Heart left ventricle (tissue), 13 donors: ENCODE measurements around the gene AEBP1.

Experiments used
- POLR2A ChIP-seq, 2 donors: fragments of 450-650 bp; IDR thresholded peaks; one replicate each; pipeline ENCODE4 v1.6.1; 2017; ENCODE audit warnings: antibody characterized with exemption in 2 of 2, mild to moderate bottlenecking in 2 of 2, moderate library complexity in 2 of 2
- TF ChIP-seq, protein P1 (sequence below), 12 donors: fragments of 200-600 bp; sonication (generic) in 4 of 12; IDR thresholded peaks; one replicate each; pipeline versions ENCODE4 v1.5.0 to v1.8.0; 2018 to 2022; ENCODE audit warnings: antibody characterized with exemption in 12 of 12, mild to moderate bottlenecking in 5 of 12
- donor health status: ischemic (EF 13 %, LVEDD 7.1; RV severe dilation, severe dysfunction).
- donor health status: DM: no; HTN: yes; CAD: no.
- donor health status: DM: no; HTN: no; CAD: no.
- donor health status: ischemic (EF 25% LVEDD 6.9; RV normal size, moderate dysfunction).
- donor health status: ischemic (EF 25% LVEDD 5.7; RV mildly dilated, moderate dysfunction).
- donor health status: ischemic (EF 35%, LVEDD 5.7; RV mildly dilated, moderate dysfunction).
- donor health status: nonischemic (EF 11% LVEDD 7.7; RV severe dilation, severe dysfunction).
- donor health status: DM: yes; HTN: yes; CAD: no.
- donor health status: PGD.
- donor health status: ischemic (EF 29% LVEDD 5.4; RV normal size, mild dysfunction).
- donor health status: nonischemic (EF 23%, LVEDD 6.1; RV moderate dilation, normal function).

DNA sequence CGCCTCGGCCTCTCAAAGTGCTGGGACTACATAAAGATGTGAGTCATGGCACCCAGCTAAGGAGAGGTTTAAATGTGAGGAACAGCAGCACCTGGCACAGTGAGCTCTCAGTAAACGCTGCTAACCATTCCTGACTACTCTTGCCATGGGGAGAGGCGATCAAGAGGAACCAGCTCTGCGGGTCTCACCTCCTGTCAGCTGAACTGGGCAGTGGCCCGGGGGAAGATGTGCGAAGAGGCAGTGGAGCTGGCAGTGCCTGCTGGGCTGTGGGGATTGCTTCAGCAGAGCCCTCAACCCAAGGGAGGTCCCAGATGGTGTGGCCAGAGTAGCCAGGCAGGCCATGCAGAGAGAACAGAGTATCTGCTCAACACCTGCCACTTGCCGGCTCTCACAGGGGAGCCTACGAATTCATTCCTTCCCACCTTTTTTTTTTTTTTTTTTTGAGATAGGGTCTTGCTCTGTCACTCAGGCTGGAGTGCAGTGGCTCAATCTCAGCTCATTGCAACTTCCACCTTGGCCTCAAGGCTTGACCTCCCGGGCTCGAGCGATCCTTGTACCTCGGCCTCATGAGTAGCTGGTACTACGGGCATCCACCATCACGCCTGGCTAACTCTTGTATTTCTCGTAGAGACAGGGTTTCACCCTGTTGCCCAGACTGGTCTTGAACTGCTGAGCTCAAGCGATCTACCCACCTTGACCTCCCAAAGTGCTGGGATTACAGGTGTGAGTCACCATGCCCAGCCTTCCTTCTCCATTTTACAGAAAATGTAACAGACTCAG is 28.7 kb upstream of the AEBP1 start:
- TF ChIP-seq, protein P1, sequence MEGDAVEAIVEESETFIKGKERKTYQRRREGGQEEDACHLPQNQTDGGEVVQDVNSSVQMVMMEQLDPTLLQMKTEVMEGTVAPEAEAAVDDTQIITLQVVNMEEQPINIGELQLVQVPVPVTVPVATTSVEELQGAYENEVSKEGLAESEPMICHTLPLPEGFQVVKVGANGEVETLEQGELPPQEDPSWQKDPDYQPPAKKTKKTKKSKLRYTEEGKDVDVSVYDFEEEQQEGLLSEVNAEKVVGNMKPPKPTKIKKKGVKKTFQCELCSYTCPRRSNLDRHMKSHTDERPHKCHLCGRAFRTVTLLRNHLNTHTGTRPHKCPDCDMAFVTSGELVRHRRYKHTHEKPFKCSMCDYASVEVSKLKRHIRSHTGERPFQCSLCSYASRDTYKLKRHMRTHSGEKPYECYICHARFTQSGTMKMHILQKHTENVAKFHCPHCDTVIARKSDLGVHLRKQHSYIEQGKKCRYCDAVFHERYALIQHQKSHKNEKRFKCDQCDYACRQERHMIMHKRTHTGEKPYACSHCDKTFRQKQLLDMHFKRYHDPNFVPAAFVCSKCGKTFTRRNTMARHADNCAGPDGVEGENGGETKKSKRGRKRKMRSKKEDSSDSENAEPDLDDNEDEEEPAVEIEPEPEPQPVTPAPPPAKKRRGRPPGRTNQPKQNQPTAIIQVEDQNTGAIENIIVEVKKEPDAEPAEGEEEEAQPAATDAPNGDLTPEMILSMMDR (IDR thresholded peaks at IDR 0.05): no peak
- no peak for TF ChIP-seq POLR2A (IDR thresholded peaks at IDR 0.05)
